Measurements from ENCODE around the gene PXDN. TPM values are rescaled to one million over a fixed set of nuclear protein-coding genes. Genes with fewer than 3 reads are reported as not detected.
"Not testable (repeated sequence)": the region's sequence is repeated elsewhere in the genome, so short reads cannot be mapped to it uniquely, and the experiment has no call there.

The PXDN gene
- total RNA-seq, 1 donor from 2014 or later: 206 TPM

- DNase-seq (ENCODE audit: low spot score): no peak
These were observed 33.5 kb upstream of the PXDN start for GRCh38 chr2:1777781-1778180.

GRCh38 chr2:1777156-1777555, 32.8 kb upstream of the PXDN start:
- DNase-seq (ENCODE audit: low spot score): no peak

GRCh38 chr2:1775511-1776035, 31.3 kb upstream of the PXDN start:
- DNase-seq (ENCODE audit: low spot score): no peak

GRCh38 chr2:1774929-1775328, 30.6 kb upstream of the PXDN start:
- no peak for DNase-seq (ENCODE audit: low spot score)

GRCh38 chr2:1773883-1774282, 29.6 kb upstream of the PXDN start:
- DNase-seq (ENCODE audit: low spot score): no peak

- peak; percentile 72 for DNase-seq (ENCODE audit: low spot score)
These were observed 28.4 kb upstream of the PXDN start for GRCh38 chr2:1772471-1773267.

- no peak for DNase-seq (ENCODE audit: low spot score)
These were observed 27.4 kb upstream of the PXDN start for GRCh38 chr2:1771626-1772280.

- no peak for DNase-seq (ENCODE audit: low spot score)
These were observed 26.5 kb upstream of the PXDN start for GRCh38 chr2:1770566-1771380.

- no peak for DNase-seq (ENCODE audit: low spot score)
These were observed 25.5 kb upstream of the PXDN start for GRCh38 chr2:1769703-1770422.

GRCh38 chr2:1767939-1768691, 23.8 kb upstream of the PXDN start:
- DNase-seq (ENCODE audit: low spot score): no peak

GRCh38 chr2:1766851-1767811, 22.8 kb upstream of the PXDN start:
- no peak for DNase-seq (ENCODE audit: low spot score)

GRCh38 chr2:1766425-1766824, 22.1 kb upstream of the PXDN start:
- no peak for DNase-seq (ENCODE audit: low spot score)

GRCh38 chr2:1765201-1765600, 20.9 kb upstream of the PXDN start:
- not testable (repeated sequence) for DNase-seq (ENCODE audit: low spot score)

- no peak for DNase-seq (ENCODE audit: low spot score)
These were observed 15.3 kb upstream of the PXDN start for GRCh38 chr2:1759611-1759930.

GRCh38 chr2:1758774-1759610, 14.7 kb upstream of the PXDN start:
- no peak for DNase-seq (ENCODE audit: low spot score)

GRCh38 chr2:1758171-1758570, 13.9 kb upstream of the PXDN start:
- DNase-seq (ENCODE audit: low spot score): peak; percentile 32

- DNase-seq (ENCODE audit: low spot score): no peak
These were observed 13.3 kb upstream of the PXDN start for GRCh38 chr2:1757567-1757966.

GRCh38 chr2:1757146-1757545, 12.8 kb upstream of the PXDN start:
- not testable (repeated sequence) for DNase-seq (ENCODE audit: low spot score)

- DNase-seq (ENCODE audit: low spot score): no peak
These were observed 12.1 kb upstream of the PXDN start for GRCh38 chr2:1756456-1756855.
